ENCODE measurements around the gene FOSL1. TPM values are rescaled to one million over a fixed set of nuclear protein-coding genes. Genes with fewer than 3 reads are reported as not detected.

The FOSL1 gene
- total and polyA plus RNA-seq, 2 donors (not counting 1 experiment from before 2014, with no cell fraction given): 3.5 to 8.8 TPM

- no peak for TF ChIP-seq CTCF (conservative IDR thresholded peaks at IDR 0.05 in 1 of 2, IDR thresholded peaks at IDR 0.05 in 1 of 2; ENCODE audit: low read depth in 1 of 2, low read length in 2 of 2)
- TF ChIP-seq EZH2 (IDR thresholded peaks at IDR 0.05; ENCODE audit: low read length, missing control alignments): no peak
- no peak overlapping the region for H3K9ac ChIP-seq (ENCODE audit: insufficient read depth, low read length)
- no peak overlapping the region for H3K4me2 ChIP-seq (ENCODE audit: extremely low read depth, insufficient read depth, low read length)
- no peaks in the 10 kb centered on the region for H3K27me3 ChIP-seq (ENCODE audit: control insufficient read depth, insufficient read depth, low read length)
- peaks cover 30% of the 10 kb centered on the region for H3K79me2 ChIP-seq (ENCODE audit: control insufficient read depth, insufficient read depth, low read length)
- peaks cover 23% of the 10 kb centered on the region for H3K4me1 ChIP-seq (ENCODE audit: control insufficient read depth, extremely low read depth, insufficient read depth, low read length)
- H4K20me1 ChIP-seq (ENCODE audit: control insufficient read depth, extremely low read depth, insufficient read depth, low read length): no peaks in the 10 kb centered on the region
- H3K4me3 ChIP-seq (replicated peaks in 1 of 4; ENCODE audit: control extremely low read depth in 1 of 4, insufficient read depth in 1 of 4, low read depth in 3 of 4, low read length in 4 of 4): no peak overlapping the region
- H3K27ac ChIP-seq (ENCODE audit: insufficient read depth, low read length): no peak overlapping the region
- DNase-seq (ENCODE audit: low read depth in 2 of 2): no peak
- H3K9me3 ChIP-seq (ENCODE audit: control insufficient read depth, insufficient read depth, low read depth, low read length): no peaks in the 10 kb centered on the region
- H2AFZ ChIP-seq (ENCODE audit: low read length): no peak overlapping the region
- peaks cover 37% of the 10 kb centered on the region for H3K36me3 ChIP-seq (ENCODE audit: control insufficient read depth, insufficient read depth, low read length)
Observed at GRCh38 chr11:65869643-65870306, 30.4 kb downstream of the FOSL1 start.

- no peak overlapping the region for H3K4me2 ChIP-seq (ENCODE audit: extremely low read depth, insufficient read depth, low read length)
- no peak overlapping the region for H2AFZ ChIP-seq (ENCODE audit: low read length)
- H3K4me1 ChIP-seq (ENCODE audit: control insufficient read depth, extremely low read depth, insufficient read depth, low read length): peaks cover 23% of the 10 kb centered on the region
- H4K20me1 ChIP-seq (ENCODE audit: control insufficient read depth, extremely low read depth, insufficient read depth, low read length): no peaks in the 10 kb centered on the region
- H3K4me3 ChIP-seq (replicated peaks in 1 of 4; ENCODE audit: control extremely low read depth in 1 of 4, insufficient read depth in 1 of 4, low read depth in 3 of 4, low read length in 4 of 4): no peak overlapping the region
- peaks cover 36% of the 10 kb centered on the region for H3K79me2 ChIP-seq (ENCODE audit: control insufficient read depth, insufficient read depth, low read length)
- no peak overlapping the region for H3K9ac ChIP-seq (ENCODE audit: insufficient read depth, low read length)
- peaks cover 45% of the 10 kb centered on the region for H3K36me3 ChIP-seq (ENCODE audit: control insufficient read depth, insufficient read depth, low read length)
- TF ChIP-seq CTCF (conservative IDR thresholded peaks at IDR 0.05 in 1 of 2, IDR thresholded peaks at IDR 0.05 in 1 of 2; ENCODE audit: low read depth in 1 of 2, low read length in 2 of 2): no peak
- TF ChIP-seq EZH2 (IDR thresholded peaks at IDR 0.05; ENCODE audit: low read length, missing control alignments): no peak
- no peak overlapping the region for H3K27ac ChIP-seq (ENCODE audit: insufficient read depth, low read length)
- DNase-seq (ENCODE audit: low read depth in 2 of 2): no peak
- H3K9me3 ChIP-seq (ENCODE audit: control insufficient read depth, insufficient read depth, low read depth, low read length): no peaks in the 10 kb centered on the region
- H3K27me3 ChIP-seq (ENCODE audit: control insufficient read depth, insufficient read depth, low read length): no peaks in the 10 kb centered on the region
Observed at GRCh38 chr11:65868907-65869306, 31.3 kb downstream of the FOSL1 start.

GRCh38 chr11:65868076-65868667 is 32.0 kb downstream of the FOSL1 start:
- peak in 1 of 2 donors; percentile 12 for DNase-seq (ENCODE audit: low read depth in 2 of 2)
- H3K9me3 ChIP-seq (ENCODE audit: control insufficient read depth, insufficient read depth, low read depth, low read length): no peaks in the 10 kb centered on the region
- TF ChIP-seq EZH2 (IDR thresholded peaks at IDR 0.05; ENCODE audit: low read length, missing control alignments) (no peak), CTCF (conservative IDR thresholded peaks at IDR 0.05 in 1 of 2, IDR thresholded peaks at IDR 0.05 in 1 of 2; ENCODE audit: low read depth in 1 of 2, low read length in 2 of 2) (no peak)
- peaks cover 38% of the 10 kb centered on the region for H3K79me2 ChIP-seq (ENCODE audit: control insufficient read depth, insufficient read depth, low read length)
- no peaks in the 10 kb centered on the region for H3K27me3 ChIP-seq (ENCODE audit: control insufficient read depth, insufficient read depth, low read length)
- peaks cover 50% of the 10 kb centered on the region for H3K36me3 ChIP-seq (ENCODE audit: control insufficient read depth, insufficient read depth, low read length)
- H4K20me1 ChIP-seq (ENCODE audit: control insufficient read depth, extremely low read depth, insufficient read depth, low read length): no peaks in the 10 kb centered on the region
- no peak overlapping the region for H3K4me3 ChIP-seq (replicated peaks in 1 of 4; ENCODE audit: control extremely low read depth in 1 of 4, insufficient read depth in 1 of 4, low read depth in 3 of 4, low read length in 4 of 4)
- H3K4me1 ChIP-seq (ENCODE audit: control insufficient read depth, extremely low read depth, insufficient read depth, low read length): peaks cover 19% of the 10 kb centered on the region
- no peak overlapping the region for H3K27ac ChIP-seq (ENCODE audit: insufficient read depth, low read length)
- no peak overlapping the region for H3K4me2 ChIP-seq (ENCODE audit: extremely low read depth, insufficient read depth, low read length)
- no peak overlapping the region for H2AFZ ChIP-seq (ENCODE audit: low read length)
- H3K9ac ChIP-seq (ENCODE audit: insufficient read depth, low read length): no peak overlapping the region
